ENCODE results near the gene OGFOD3.
"Not testable (repeated sequence)": the region's sequence is repeated elsewhere in the genome, so short reads cannot be mapped to it uniquely, and the experiment has no call there.

The OGFOD3 gene

GRCh38 chr17:82386881-82387704 lies 31.3 kb downstream of the OGFOD3 start:
- no peak for DNase-seq (ENCODE audit: low spot score)

GRCh38 chr17:82386255-82386831 lies 32.0 kb downstream of the OGFOD3 start:
- no peak for DNase-seq (ENCODE audit: low spot score)

- no peak for DNase-seq (ENCODE audit: low spot score)
Observed at GRCh38 chr17:82385559-82386254, 32.7 kb downstream of the OGFOD3 start.

- peak; percentile 80 for DNase-seq (ENCODE audit: low spot score)
Observed at GRCh38 chr17:82384730-82385481, 33.5 kb downstream of the OGFOD3 start.

GRCh38 chr17:82384051-82384729 lies 34.2 kb downstream of the OGFOD3 start:
- no peak for DNase-seq (ENCODE audit: low spot score)

GRCh38 chr17:82383411-82383810 lies 35.0 kb downstream of the OGFOD3 start:
- DNase-seq (ENCODE audit: low spot score): no peak

- no peak for DNase-seq (ENCODE audit: low spot score)
Observed at GRCh38 chr17:82382933-82383255, 35.5 kb downstream of the OGFOD3 start.

GRCh38 chr17:82382220-82382932 lies 36.0 kb downstream of the OGFOD3 start:
- not testable (repeated sequence) for DNase-seq (ENCODE audit: low spot score)

GRCh38 chr17:82381703-82382009 lies 36.7 kb downstream of the OGFOD3 start:
- DNase-seq (ENCODE audit: low spot score): not testable (repeated sequence)

GRCh38 chr17:82380860-82381702 lies 37.3 kb downstream of the OGFOD3 start:
- DNase-seq (ENCODE audit: low spot score): peak; percentile 36

- no peak for DNase-seq (ENCODE audit: low spot score)
Observed at GRCh38 chr17:82378741-82379021, 39.7 kb downstream of the OGFOD3 start.

GRCh38 chr17:82377924-82378740 lies 40.3 kb downstream of the OGFOD3 start:
- DNase-seq (ENCODE audit: low spot score): no peak

- not testable (repeated sequence) for DNase-seq (ENCODE audit: low spot score)
Observed at GRCh38 chr17:82377294-82377693, 41.1 kb downstream of the OGFOD3 start.

GRCh38 chr17:82376042-82376730 lies 42.2 kb downstream of the OGFOD3 start:
- DNase-seq (ENCODE audit: low spot score): no peak

GRCh38 chr17:82375359-82376041 lies 42.9 kb downstream of the OGFOD3 start:
- DNase-seq (ENCODE audit: low spot score): no peak

- no peak for DNase-seq (ENCODE audit: low spot score)
Observed at GRCh38 chr17:82374626-82375331, 43.6 kb downstream of the OGFOD3 start.

GRCh38 chr17:82373731-82374625 lies 44.4 kb downstream of the OGFOD3 start:
- no peak for DNase-seq (ENCODE audit: low spot score)

All from SW480 (cell line).